H9 (cell line): ENCODE results near the gene TBL1X. TPM values are rescaled to one million over a fixed set of nuclear protein-coding genes. Genes with fewer than 3 reads are reported as not detected.

Source experiments
- DNase-seq: peaks from one replicate; pipeline ENCODE4 v3.0.0-alpha.2; 2017
- H2AFZ ChIP-seq: one replicate; pipeline ENCODE4 v1.6.1; 2013; ENCODE audit warnings: mild to moderate bottlenecking, low read length, control low read depth, moderate library complexity
- H2AK5ac ChIP-seq: 2 replicates; pipeline ENCODE4 v1.6.1; 2013; ENCODE audit warnings: low read length, control low read depth, mixed read lengths; ENCODE audit not compliant: insufficient read length
- H2BK120ac ChIP-seq: one replicate; pipeline ENCODE4 v1.6.1; 2013; ENCODE audit warnings: low read depth, mild to moderate bottlenecking, low read length, control low read depth, inconsistent platforms; ENCODE audit not compliant: poor library complexity, severe bottlenecking
- H2BK12ac ChIP-seq: 2 replicates; pipeline ENCODE4 v1.6.1; 2013; ENCODE audit warnings: low read length, control low read depth, mixed read lengths, low read depth; ENCODE audit not compliant: insufficient read length
- H2BK15ac ChIP-seq: 2 replicates; pipeline ENCODE4 v1.6.1; 2013; ENCODE audit warnings: low read depth, low read length, control low read depth
- H2BK20ac ChIP-seq: one replicate; pipeline ENCODE4 v1.6.1; 2013; ENCODE audit warnings: low read depth, mild to moderate bottlenecking, low read length, control low read depth, inconsistent platforms; ENCODE audit not compliant: poor library complexity, severe bottlenecking
- H2BK5ac ChIP-seq: 2 replicates; pipeline ENCODE4 v1.6.1; 2013; ENCODE audit warnings: low read length, control low read depth, mixed read lengths; ENCODE audit not compliant: insufficient read length
- H3K14ac ChIP-seq: 2 replicates; pipeline ENCODE4 v1.6.1; 2013; ENCODE audit warnings: low read length, control low read depth; ENCODE audit not compliant: insufficient read depth
- H3K18ac ChIP-seq: 2 replicates; pipeline ENCODE4 v1.6.1; 2013; ENCODE audit warnings: low read depth, mild to moderate bottlenecking, mixed read lengths, low read length, control low read depth; ENCODE audit not compliant: insufficient read length
- H3K23ac ChIP-seq: 2 replicates; pipeline ENCODE4 v1.6.1; 2013; ENCODE audit warnings: low read length, control low read depth, mixed read lengths, low read depth; ENCODE audit not compliant: insufficient read length
- H3K23me2 ChIP-seq: 2 replicates; pipeline ENCODE4 v1.6.1; 2013; ENCODE audit warnings: low read depth, mild to moderate bottlenecking, mixed read lengths, low read length, control low read depth; ENCODE audit not compliant: insufficient read length, poor library complexity, severe bottlenecking
- H3K27ac ChIP-seq: 2 replicates; pipeline ENCODE4 v1.5.1; 2013; ENCODE audit warnings: low read length, control low read depth, mixed read lengths, low read depth; ENCODE audit not compliant: insufficient read length
- H3K27me3 ChIP-seq: 2 replicates; pipeline ENCODE4 v1.6.1; 2013; ENCODE audit warnings: low read length, control low read depth, inconsistent platforms; ENCODE audit not compliant: insufficient read depth
- H3K4ac ChIP-seq: 2 replicates; pipeline ENCODE4 v1.6.1; 2013; ENCODE audit warnings: low read depth, mild to moderate bottlenecking, control low read depth, inconsistent platforms, low read length, moderate library complexity
- H3K4me1 ChIP-seq: 2 replicates; pipeline ENCODE4 v1.6.1; 2013; ENCODE audit warnings: low read length, control low read depth, inconsistent platforms; ENCODE audit not compliant: insufficient read depth
- H3K4me2 ChIP-seq: 2 replicates; pipeline ENCODE4 v1.6.1; 2013; ENCODE audit warnings: low read length, control low read depth, mixed read lengths; ENCODE audit not compliant: insufficient read length, insufficient read depth
- H3K56ac ChIP-seq: 2 replicates; pipeline ENCODE4 v1.6.1; 2013; ENCODE audit warnings: low read depth, mild to moderate bottlenecking, mixed read lengths, low read length, control low read depth; ENCODE audit not compliant: insufficient read length
- H3K79me1 ChIP-seq: 2 replicates; pipeline ENCODE4 v1.6.1; 2013; ENCODE audit warnings: low read depth, mild to moderate bottlenecking, moderate library complexity, low read length, control low read depth, inconsistent platforms; ENCODE audit not compliant: insufficient read depth, poor library complexity, severe bottlenecking
- H3K79me2 ChIP-seq: 2 replicates; pipeline ENCODE4 v1.6.1; 2013; ENCODE audit warnings: low read length, control low read depth, inconsistent platforms; ENCODE audit not compliant: insufficient read depth
- H3K9ac ChIP-seq: 2 replicates; pipeline ENCODE4 v1.6.1; 2013; ENCODE audit warnings: low read length, control low read depth, mixed read lengths; ENCODE audit not compliant: insufficient read length; ENCODE audit errors: extremely low read depth
- H3K9me3 ChIP-seq: one replicate; pipeline ENCODE4 v1.6.1; 2013; ENCODE audit warnings: low read depth, low read length, inconsistent platforms; ENCODE audit not compliant: control insufficient read depth
- H3T11ph ChIP-seq: one replicate; pipeline ENCODE4 v1.6.1; 2013; ENCODE audit warnings: mild to moderate bottlenecking, low read length, control low read depth, inconsistent platforms
- H4K20me1 ChIP-seq: one replicate; pipeline ENCODE4 v1.6.1; 2013; ENCODE audit not compliant: control insufficient read depth, insufficient read length, insufficient read depth
- H4K5ac ChIP-seq: 2 replicates; pipeline ENCODE4 v1.6.1; 2013; ENCODE audit warnings: low read depth, mild to moderate bottlenecking, mixed read lengths, low read length, control low read depth; ENCODE audit not compliant: insufficient read length
- H4K8ac ChIP-seq: replicated peaks from 2 replicates; pipeline ENCODE4 v1.6.1; 2013; ENCODE audit warnings: low read length, control low read depth, mixed read lengths, low read depth; ENCODE audit not compliant: insufficient read length
- H4K91ac ChIP-seq: 2 replicates; pipeline ENCODE4 v1.6.1; 2013; ENCODE audit warnings: low read depth, mild to moderate bottlenecking, moderate library complexity, mixed read lengths, low read length, control low read depth; ENCODE audit not compliant: insufficient read length
- H3K27ac Mint-ChIP-seq, 3 experiments: 2 replicates in 2 of 3; 3 replicates in 1 of 3; pipeline ENCODE4 v1.8.0; 2020 to 2021; ENCODE audit warnings: mixed read lengths in 3 of 3, mild to moderate bottlenecking in 1 of 3, moderate library complexity in 1 of 3
- H3K27me3 Mint-ChIP-seq: 2 replicates; pipeline ENCODE4 v1.8.0; 2021; ENCODE audit warnings: low read depth, mild to moderate bottlenecking, moderate library complexity, mixed read lengths
- H3K36me3 Mint-ChIP-seq, 3 experiments: 2 replicates in 2 of 3; 3 replicates in 1 of 3; pipeline ENCODE4 v1.8.0; 2020 to 2021; ENCODE audit warnings: low read depth in 3 of 3, mixed read lengths in 3 of 3; ENCODE audit not compliant: insufficient read depth in 1 of 3
- H3K4me1 Mint-ChIP-seq, 2 experiments: 2 replicates each; pipeline ENCODE4 v1.8.0; 2020; ENCODE audit warnings: mixed read lengths in 2 of 2
- H3K4me3 Mint-ChIP-seq, 2 experiments: 2 replicates in 1 of 2; 3 replicates in 1 of 2; pipeline ENCODE4 v1.8.0; 2020 to 2021; ENCODE audit warnings: mild to moderate bottlenecking in 2 of 2, mixed read lengths in 2 of 2, moderate library complexity in 1 of 2
- H3K9me3 Mint-ChIP-seq, 2 experiments: 2 replicates in 1 of 2; 3 replicates in 1 of 2; pipeline ENCODE4 v1.8.0; 2020; ENCODE audit warnings: mild to moderate bottlenecking in 2 of 2, mixed read lengths in 2 of 2, moderate library complexity in 1 of 2
- CTCF ChIP-seq: fragments of 200-600 bp; sonication (generic); conservative IDR thresholded peaks from 3 replicates; pipeline ENCODE4 v1.8.0; 2021; ENCODE audit warnings: antibody characterized with exemption, mild to moderate bottlenecking
- WGBS: extraction: QIAGEN DNeasy Blood & Tissue Kit; methylation state at CpG from one replicate; pipeline ENCODE4 v1.1.7; 2013; ENCODE audit warnings: missing lambda C conversion rate, low lambda C conversion rate, mixed read lengths; ENCODE audit not compliant: insufficient read length; ENCODE audit errors: extremely low coverage; 5-methylcytosine and 5-hydroxymethylcytosine counted together
- total RNA-seq: library from RNA; stranded (reverse); gene quantifications from 2 replicates; pipeline ENCODE4 v1.2.1, GENCODE V29; 2021

TBL1X gene
- total RNA-seq, 1 experiment from 2014 or later = 24.1 TPM

- Histone ChIP-seq H2BK15ac (no peak overlapping the region), H3K4me2 (no peak overlapping the region), H3K14ac (no peak overlapping the region), H4K91ac (no peak overlapping the region), H4K20me1 (no peaks in the 10 kb centered on the region), H4K8ac (no peak overlapping the region), H3K27ac (no peak overlapping the region), H3K18ac (no peak overlapping the region), H2BK120ac (no peak overlapping the region), H3T11ph (no peak overlapping the region), H3K56ac (no peak overlapping the region), H3K4ac (no peak overlapping the region), H2BK20ac (no peak overlapping the region), H3K4me1 (0 out of 2 replicates have a peak, but pooled peaks cover 2% of the 10 kb centered on the region), H3K79me1 (no peaks in the 10 kb centered on the region), H2AK5ac (no peak overlapping the region), H4K5ac (no peak overlapping the region), H3K23ac (no peak overlapping the region), H2BK12ac (no peak overlapping the region), H3K23me2 (no peaks in the 10 kb centered on the region), H3K9ac (no peak overlapping the region), H3K9me3 (no peaks in the 10 kb centered on the region), H2AFZ (no peak overlapping the region), H3K79me2 (no peaks in the 10 kb centered on the region), H2BK5ac (no peak overlapping the region), H3K27me3 (no peaks in the 10 kb centered on the region)
- H3K4me3 Mint-ChIP-seq = no peak overlapping the region
- H3K4me1 Mint-ChIP-seq = peaks cover 9 to 11% of the 10 kb centered on the region in 2 experiments
- H3K27me3 Mint-ChIP-seq = no peaks in the 10 kb centered on the region; the same call in 1 of the 2 replicates
- TF ChIP-seq CTCF = no peak
- H3K27ac Mint-ChIP-seq = no peak overlapping the region
- peaks cover 17 to 45% of the 10 kb centered on the region in 2 experiments for H3K9me3 Mint-ChIP-seq
- DNase-seq = no peak
- H3K36me3 Mint-ChIP-seq = peaks cover 7 to 10% (median 9%) of the 10 kb centered on the region in 3 experiments; a peak in 6 of 7 replicates
- no CpG with 5 or more reads among the region's 11 CpGs for WGBS
Measured at GRCh38 chrX:9749146-9749692, 284.4 kb downstream of the TBL1X start.
